HepG2 (cell line): ENCODE measurements around the gene TP53I3. TPM values are rescaled to one million over a fixed set of nuclear protein-coding genes. Genes with fewer than 3 reads are reported as not detected.

ENCODE experiments used
- ARHGAP35 ChIP-seq: sonication (generic); formaldehyde crosslinking; IDR thresholded peaks from 2 replicates; pipeline ENCODE4 v1.9.0; 2022; ENCODE audit warnings: mild to moderate bottlenecking, inconsistent platforms, moderate library complexity, missing genetic modification reagents, borderline replicate concordance
- MED8 ChIP-seq: sonication (generic); formaldehyde crosslinking; IDR thresholded peaks from 2 replicates; pipeline ENCODE4 v1.8.1; 2023; ENCODE audit warnings: mild to moderate bottlenecking, missing genetic modification reagents; ENCODE audit not compliant: insufficient replicate concordance
- NPAS2 ChIP-seq: sonication (generic); formaldehyde crosslinking; IDR thresholded peaks from 2 replicates; pipeline ENCODE4 v1.8.0; 2022; ENCODE audit warnings: mild to moderate bottlenecking, missing genetic modification reagents, borderline replicate concordance
- NR2F1 ChIP-seq, 2 experiments: fragments of 450-650 bp in 1 of 2; formaldehyde crosslinking in 1 of 2; IDR thresholded peaks; 2 replicates each; pipeline versions ENCODE4 v1.5.0 to v1.6.1; 2016 to 2020; ENCODE audit warnings: mild to moderate bottlenecking in 1 of 2, missing compliant biosample characterization in 1 of 2, missing genetic modification reagents in 1 of 2, moderate library complexity in 1 of 2
- SMC3 ChIP-seq: IDR thresholded peaks from 2 replicates; pipeline ENCODE4 v1.6.1; 2011; ENCODE audit warnings: low read length, improper control_type of control experiment
- TOE1 ChIP-seq: sonication (generic); formaldehyde crosslinking; IDR thresholded peaks from 2 replicates; pipeline ENCODE4 v1.4.0; 2020; ENCODE audit warnings: mild to moderate bottlenecking, missing genetic modification reagents
- ZBTB8A ChIP-seq: sonication (generic); formaldehyde crosslinking; IDR thresholded peaks from 2 replicates; pipeline ENCODE4 v1.4.0; 2020; ENCODE audit warnings: mild to moderate bottlenecking, low read depth, missing genetic modification reagents, borderline replicate concordance
- ZNF333 ChIP-seq: sonication (generic); formaldehyde crosslinking; IDR thresholded peaks from 2 replicates; pipeline ENCODE4 v1.4.0; 2020; ENCODE audit warnings: mild to moderate bottlenecking, missing genetic modification reagents, borderline replicate concordance
- ZNF598 ChIP-seq: sonication (generic); formaldehyde crosslinking; IDR thresholded peaks from 2 replicates; pipeline ENCODE4 v1.5.1; 2020; ENCODE audit warnings: mild to moderate bottlenecking, missing genetic modification reagents, borderline replicate concordance
- ZNF83 ChIP-seq: sonication (generic); formaldehyde crosslinking; IDR thresholded peaks from 2 replicates; pipeline ENCODE4 v1.4.0; 2020; ENCODE audit warnings: missing genetic modification reagents, mild to moderate bottlenecking, borderline replicate concordance
- polyA plus RNA-seq, 8 experiments: library from polyadenylated mRNA; depleted of rRNA in 3 of 8; stranded (reverse) in 7 of 8; unstranded in 1 of 8; fragments of >200 nt; fragmentation: Illumina TruSeq in 4 of 8; extraction: Trizol in 4 of 8; gene quantifications; 2 replicates each; pipeline versions ENCODE4 v1.2.1 to v1.2.3, GENCODE V29; 2011 to 2016; ENCODE audit warnings: low read depth in 4 of 8, missing spikeins in 1 of 8, mixed read lengths in 1 of 8; ENCODE audit not compliant: insufficient read depth in 1 of 8
- total RNA-seq, 5 experiments: library from RNA; depleted of rRNA; stranded (reverse); fragments of >200 nt; fragmentation: Illumina TruSeq; extraction: Trizol; gene quantifications; 2 replicates each; pipeline ENCODE4 v1.2.3, GENCODE V29; 2016; ENCODE audit warnings: low read depth in 1 of 5
- TF ChIP-seq, protein P1 (sequence below): sonication (generic); formaldehyde crosslinking; IDR thresholded peaks from 2 replicates; pipeline ENCODE4 v1.8.1; 2023; ENCODE audit warnings: mild to moderate bottlenecking, missing genetic modification reagents
- TF ChIP-seq, protein P2 (sequence below): sonication (generic); formaldehyde crosslinking; IDR thresholded peaks from 2 replicates; pipeline ENCODE4 v1.8.1; 2022; ENCODE audit warnings: mild to moderate bottlenecking, missing genetic modification reagents
- TF ChIP-seq, protein P3 (sequence below), 2 experiments: sonication (generic) in 1 of 2; formaldehyde crosslinking in 1 of 2; IDR thresholded peaks; 2 replicates each; pipeline versions ENCODE4 v1.4.0 to v1.6.1; 2016 to 2020; ENCODE audit warnings: borderline replicate concordance in 1 of 2, low read depth in 1 of 2, mild to moderate bottlenecking in 1 of 2, missing genetic modification reagents in 1 of 2
- TF ChIP-seq, protein P4 (sequence below): sonication (generic); formaldehyde crosslinking; IDR thresholded peaks from 2 replicates; pipeline ENCODE4 v1.8.1; 2022; ENCODE audit warnings: low read depth, mild to moderate bottlenecking, missing genetic modification reagents

The TP53I3 gene
- total and polyA plus RNA-seq, 2 of the 13 experiments (the other 11 are each of a cell fraction or from before 2014, with no cell fraction given), result 25.0 to 44.1 TPM

DNA sequence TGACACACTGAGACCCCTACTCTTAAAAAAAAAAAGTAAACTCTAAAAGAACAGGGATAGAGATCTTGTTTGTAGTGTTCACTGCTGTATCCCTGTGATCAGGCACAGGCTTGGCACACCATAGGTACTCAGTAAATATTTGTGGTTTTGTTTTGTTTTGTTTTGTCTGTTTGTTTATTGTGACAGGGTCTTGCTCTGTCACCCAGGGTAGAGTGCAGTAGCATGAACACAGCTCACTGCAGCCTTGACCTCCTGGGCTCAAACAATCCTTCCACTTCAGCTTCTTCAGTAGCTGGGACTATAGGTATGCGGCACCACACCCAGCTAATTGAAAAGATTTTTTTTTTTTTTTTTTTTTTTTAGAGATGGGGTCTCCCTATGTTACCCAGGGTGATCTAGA is 31.7 kb downstream of the TP53I3 start (continued):
- TF ChIP-seq, protein P1, sequence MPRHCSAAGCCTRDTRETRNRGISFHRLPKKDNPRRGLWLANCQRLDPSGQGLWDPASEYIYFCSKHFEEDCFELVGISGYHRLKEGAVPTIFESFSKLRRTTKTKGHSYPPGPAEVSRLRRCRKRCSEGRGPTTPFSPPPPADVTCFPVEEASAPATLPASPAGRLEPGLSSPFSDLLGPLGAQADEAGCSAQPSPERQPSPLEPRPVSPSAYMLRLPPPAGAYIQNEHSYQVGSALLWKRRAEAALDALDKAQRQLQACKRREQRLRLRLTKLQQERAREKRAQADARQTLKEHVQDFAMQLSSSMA (CRISPR knock-in tag), result no peak
- TF ChIP-seq MED8 (no peak), TOE1 (CRISPR knock-in tag) (no peak), ZNF598 (CRISPR knock-in tag) (no peak), NR2F1 (CRISPR knock-in tag; IDR thresholded peaks at IDR 0.05) (peak; percentile 54 to 56; a peak in 3 of 4 replicates), ZBTB8A (CRISPR knock-in tag) (no peak), NPAS2 (CRISPR knock-in tag) (no peak), SMC3 (no peak), ARHGAP35 (no peak), ZNF333 (CRISPR knock-in tag) (no peak), ZNF83 (CRISPR knock-in tag) (no peak)
- TF ChIP-seq, protein P2, sequence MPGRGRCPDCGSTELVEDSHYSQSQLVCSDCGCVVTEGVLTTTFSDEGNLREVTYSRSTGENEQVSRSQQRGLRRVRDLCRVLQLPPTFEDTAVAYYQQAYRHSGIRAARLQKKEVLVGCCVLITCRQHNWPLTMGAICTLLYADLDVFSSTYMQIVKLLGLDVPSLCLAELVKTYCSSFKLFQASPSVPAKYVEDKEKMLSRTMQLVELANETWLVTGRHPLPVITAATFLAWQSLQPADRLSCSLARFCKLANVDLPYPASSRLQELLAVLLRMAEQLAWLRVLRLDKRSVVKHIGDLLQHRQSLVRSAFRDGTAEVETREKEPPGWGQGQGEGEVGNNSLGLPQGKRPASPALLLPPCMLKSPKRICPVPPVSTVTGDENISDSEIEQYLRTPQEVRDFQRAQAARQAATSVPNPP (CRISPR knock-in tag), result no peak
- TF ChIP-seq, protein P3, sequence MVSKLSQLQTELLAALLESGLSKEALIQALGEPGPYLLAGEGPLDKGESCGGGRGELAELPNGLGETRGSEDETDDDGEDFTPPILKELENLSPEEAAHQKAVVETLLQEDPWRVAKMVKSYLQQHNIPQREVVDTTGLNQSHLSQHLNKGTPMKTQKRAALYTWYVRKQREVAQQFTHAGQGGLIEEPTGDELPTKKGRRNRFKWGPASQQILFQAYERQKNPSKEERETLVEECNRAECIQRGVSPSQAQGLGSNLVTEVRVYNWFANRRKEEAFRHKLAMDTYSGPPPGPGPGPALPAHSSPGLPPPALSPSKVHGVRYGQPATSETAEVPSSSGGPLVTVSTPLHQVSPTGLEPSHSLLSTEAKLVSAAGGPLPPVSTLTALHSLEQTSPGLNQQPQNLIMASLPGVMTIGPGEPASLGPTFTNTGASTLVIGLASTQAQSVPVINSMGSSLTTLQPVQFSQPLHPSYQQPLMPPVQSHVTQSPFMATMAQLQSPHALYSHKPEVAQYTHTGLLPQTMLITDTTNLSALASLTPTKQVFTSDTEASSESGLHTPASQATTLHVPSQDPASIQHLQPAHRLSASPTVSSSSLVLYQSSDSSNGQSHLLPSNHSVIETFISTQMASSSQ (IDR thresholded peaks at IDR 0.05; ENCODE audit: low read depth), result no peak
- TF ChIP-seq, protein P3 (CRISPR knock-in tag; IDR thresholded peaks at IDR 0.05; ENCODE audit: borderline replicate concordance), result no peak
- TF ChIP-seq, protein P4, sequence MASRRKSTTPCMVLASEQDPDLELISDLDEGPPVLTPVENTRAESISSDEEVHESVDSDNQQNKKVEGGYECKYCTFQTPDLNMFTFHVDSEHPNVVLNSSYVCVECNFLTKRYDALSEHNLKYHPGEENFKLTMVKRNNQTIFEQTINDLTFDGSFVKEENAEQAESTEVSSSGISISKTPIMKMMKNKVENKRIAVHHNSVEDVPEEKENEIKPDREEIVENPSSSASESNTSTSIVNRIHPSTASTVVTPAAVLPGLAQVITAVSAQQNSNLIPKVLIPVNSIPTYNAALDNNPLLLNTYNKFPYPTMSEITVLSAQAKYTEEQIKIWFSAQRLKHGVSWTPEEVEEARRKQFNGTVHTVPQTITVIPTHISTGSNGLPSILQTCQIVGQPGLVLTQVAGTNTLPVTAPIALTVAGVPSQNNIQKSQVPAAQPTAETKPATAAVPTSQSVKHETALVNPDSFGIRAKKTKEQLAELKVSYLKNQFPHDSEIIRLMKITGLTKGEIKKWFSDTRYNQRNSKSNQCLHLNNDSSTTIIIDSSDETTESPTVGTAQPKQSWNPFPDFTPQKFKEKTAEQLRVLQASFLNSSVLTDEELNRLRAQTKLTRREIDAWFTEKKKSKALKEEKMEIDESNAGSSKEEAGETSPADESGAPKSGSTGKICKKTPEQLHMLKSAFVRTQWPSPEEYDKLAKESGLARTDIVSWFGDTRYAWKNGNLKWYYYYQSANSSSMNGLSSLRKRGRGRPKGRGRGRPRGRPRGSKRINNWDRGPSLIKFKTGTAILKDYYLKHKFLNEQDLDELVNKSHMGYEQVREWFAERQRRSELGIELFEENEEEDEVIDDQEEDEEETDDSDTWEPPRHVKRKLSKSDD (CRISPR knock-in tag), result no peak
